GM12891 (cell line): ENCODE measurements around the gene PRODH2.

ENCODE experiments used
- PAX5 ChIP-seq: IDR thresholded peaks from 2 replicates; pipeline ENCODE4 v1.6.1; 2011; ENCODE audit warnings: low read length, moderate library complexity, mild to moderate bottlenecking; ENCODE audit not compliant: insufficient read depth, severe bottlenecking
- POLR2A ChIP-seq: IDR thresholded peaks from 2 replicates; pipeline ENCODE4 v1.6.1; 2011; ENCODE audit warnings: low read depth, low read length, control low read depth
- POLR2AphosphoS5 ChIP-seq: IDR thresholded peaks from 2 replicates; pipeline ENCODE4 v1.6.1; 2011; ENCODE audit warnings: low read depth, low read length, control low read depth
- POU2F2 ChIP-seq: IDR thresholded peaks from 2 replicates; pipeline ENCODE4 v1.6.1; 2011; ENCODE audit warnings: low read depth, mild to moderate bottlenecking, control low read depth, low read length, moderate library complexity
- SPI1 ChIP-seq: IDR thresholded peaks from 2 replicates; pipeline ENCODE4 v1.6.1; 2011; ENCODE audit warnings: low read depth, low read length, control low read depth
- TAF1 ChIP-seq: IDR thresholded peaks from 2 replicates; pipeline ENCODE4 v1.6.1; 2011; ENCODE audit warnings: low read depth, low read length, control low read depth

- TF ChIP-seq TAF1, result no peak
- no peak for TF ChIP-seq POLR2A
- TF ChIP-seq POLR2AphosphoS5, result no peak
- TF ChIP-seq SPI1, result no peak
- no peak for TF ChIP-seq POU2F2
- no peak for TF ChIP-seq PAX5
Measured at GRCh38 chr19:35787227-35787799, 25.3 kb downstream of the PRODH2 start.
